Suprapubic skin (tissue), 3 donors: ENCODE data around the gene RPL18A.

Experiments used
- CTCF ChIP-seq, 2 donors: fragments of 200-600 bp in 1 of 2; fragments of 450-650 bp in 1 of 2; sonication (generic) in 1 of 2; IDR thresholded peaks; one replicate each; pipeline ENCODE4 v1.5.1; 2016 to 2019; ENCODE audit warnings: antibody characterized with exemption in 2 of 2, mild to moderate bottlenecking in 1 of 2, moderate library complexity in 1 of 2
- EP300 ChIP-seq: sonication (generic); formaldehyde crosslinking; IDR thresholded peaks from one replicate; pipeline ENCODE4 v1.6.1; 2017; ENCODE audit warnings: antibody characterized with exemption
- POLR2A ChIP-seq, 2 donors: fragments of 450-650 bp; IDR thresholded peaks; one replicate each; pipeline ENCODE4 v1.6.1; 2017; ENCODE audit warnings: antibody characterized with exemption in 2 of 2, mild to moderate bottlenecking in 2 of 2, moderate library complexity in 2 of 2

DNA sequence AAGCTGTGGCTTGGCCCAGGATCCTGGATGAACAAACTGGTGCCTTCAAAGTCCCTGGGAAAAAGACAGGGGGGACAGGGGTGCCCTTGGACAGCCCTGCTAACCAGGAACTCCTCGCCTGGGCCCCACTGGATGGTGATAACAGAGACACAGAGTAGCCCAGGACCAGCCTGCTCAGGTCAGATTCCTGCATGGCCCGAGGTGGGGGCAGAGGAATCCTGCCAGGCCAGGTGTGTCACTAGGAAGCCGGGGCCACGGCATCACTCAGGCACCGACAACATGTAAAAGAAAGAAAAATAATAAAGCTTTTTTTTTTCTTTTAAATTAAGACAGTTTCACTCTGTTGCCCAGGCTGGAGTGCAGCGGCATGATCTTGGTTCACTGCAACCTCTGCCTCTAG lies 5.6 kb upstream of the RPL18A start:
- TF ChIP-seq CTCF (IDR thresholded peaks at IDR 0.05) (no peak), EP300 (no peak), POLR2A (IDR thresholded peaks at IDR 0.05) (no peak)
